Hematopoietic multipotent progenitor cell treated with erythropoietin and hydrocortisone succinate and interleukin-3 and kit ligand, for 6 days (in vitro differentiated cells): ENCODE measurements around the gene CABP1.

ENCODE experiments used
- DNase-seq: peaks from one replicate; pipeline ENCODE4 v3.0.0-alpha.2; 2015

CABP1 gene

DNA sequence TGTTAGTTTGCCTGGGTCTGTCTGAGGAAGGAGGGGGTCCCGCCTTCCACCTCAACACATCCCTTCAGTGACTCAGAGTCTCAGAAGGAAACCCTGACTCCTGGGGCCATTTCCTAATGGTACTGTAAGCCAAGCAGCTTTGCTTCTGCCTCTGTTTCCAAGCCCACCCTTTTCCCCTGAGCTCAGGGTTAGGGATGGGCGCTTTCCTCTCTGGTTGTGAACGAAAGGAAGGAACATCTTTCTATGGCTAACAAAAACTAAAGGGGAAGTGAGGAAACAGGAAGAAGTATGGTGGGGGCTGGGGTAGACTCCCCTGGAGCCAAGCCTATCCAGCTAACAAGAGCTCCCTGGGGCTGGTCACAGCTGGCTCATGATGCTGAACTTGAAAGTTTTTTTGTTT lies 58.2 kb downstream of the CABP1 start:
- DNase-seq, result peak; percentile 39

GRCh38 chr12:120699553-120699952 lies 59.1 kb downstream of the CABP1 start:
- DNase-seq, result no peak

- no peak for DNase-seq
Measured at GRCh38 chr12:120700886-120701285, 60.5 kb downstream of the CABP1 start.

- DNase-seq, result peak; percentile 51
Measured at GRCh38 chr12:120702637-120703036, 62.2 kb downstream of the CABP1 start.

DNA sequence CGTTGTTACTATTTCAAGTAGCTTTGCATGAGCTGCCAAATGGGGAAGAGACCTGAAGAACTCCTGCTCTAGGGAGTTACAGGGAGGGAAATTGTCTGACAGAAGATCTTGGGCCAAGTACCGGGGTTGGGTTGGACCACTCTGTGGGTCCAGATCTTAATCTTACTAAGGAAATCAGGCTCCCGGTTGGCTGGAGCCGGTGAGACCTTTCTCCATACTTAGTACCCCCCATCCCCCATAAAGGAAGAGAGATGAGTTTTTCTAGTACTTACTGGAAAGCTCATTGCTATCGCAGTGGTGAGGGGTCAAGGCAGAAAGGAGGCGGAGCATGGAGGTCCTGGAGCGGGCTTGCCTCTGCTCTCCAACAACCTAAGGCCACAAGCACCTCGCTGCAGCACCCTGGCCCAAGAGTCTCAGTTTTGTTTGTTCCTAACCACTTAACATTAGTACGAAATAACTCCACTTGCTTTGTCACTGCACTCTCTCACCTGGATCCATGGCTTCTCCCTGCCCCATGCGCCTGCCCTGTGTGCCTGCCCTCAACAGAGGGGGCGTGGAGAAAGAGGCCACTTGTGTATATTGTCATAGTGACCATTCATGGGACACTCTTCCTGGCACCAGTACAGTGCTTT lies 63.0 kb downstream of the CABP1 start:
- no peak for DNase-seq

DNA sequence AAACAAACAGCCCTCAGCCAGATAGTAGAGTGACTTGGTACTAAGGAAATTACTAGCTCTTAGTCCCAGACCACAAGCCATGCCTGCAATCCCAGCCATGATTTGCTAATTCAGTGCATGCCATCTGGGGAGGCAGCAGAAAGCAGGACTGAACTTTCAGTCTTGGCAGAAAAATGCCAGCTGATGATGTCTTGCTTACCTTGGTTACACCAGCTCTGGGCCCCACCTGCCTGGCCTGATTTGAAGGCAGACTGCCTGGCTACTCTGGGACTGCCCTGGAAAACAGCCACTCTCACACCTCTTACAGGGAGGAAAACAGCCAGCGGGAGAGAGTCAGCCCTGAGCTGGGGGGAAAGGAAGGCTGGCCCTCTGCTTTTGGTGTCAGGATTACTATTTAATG lies 65.2 kb downstream of the CABP1 start:
- DNase-seq, result no peak

DNA sequence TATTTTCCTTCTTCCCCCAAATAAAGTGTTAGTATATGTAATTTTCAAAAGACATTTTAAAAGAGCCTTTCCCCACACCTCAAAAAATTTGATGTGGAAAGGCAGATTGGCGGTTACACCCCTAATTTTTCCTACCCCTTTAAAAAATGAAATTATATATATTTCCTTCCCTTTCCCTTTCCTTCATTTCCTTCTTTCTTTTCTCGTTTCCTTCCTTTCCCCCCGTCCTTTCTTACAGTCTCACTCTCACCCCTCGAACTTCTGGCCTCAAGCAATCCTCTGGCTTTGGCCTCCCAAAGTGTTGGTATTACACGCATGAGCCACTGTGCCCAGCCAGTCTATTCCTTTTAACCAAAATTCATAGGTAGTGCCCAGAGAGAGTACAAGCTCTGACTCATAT lies 65.6 kb downstream of the CABP1 start:
- DNase-seq, result no peak

DNA sequence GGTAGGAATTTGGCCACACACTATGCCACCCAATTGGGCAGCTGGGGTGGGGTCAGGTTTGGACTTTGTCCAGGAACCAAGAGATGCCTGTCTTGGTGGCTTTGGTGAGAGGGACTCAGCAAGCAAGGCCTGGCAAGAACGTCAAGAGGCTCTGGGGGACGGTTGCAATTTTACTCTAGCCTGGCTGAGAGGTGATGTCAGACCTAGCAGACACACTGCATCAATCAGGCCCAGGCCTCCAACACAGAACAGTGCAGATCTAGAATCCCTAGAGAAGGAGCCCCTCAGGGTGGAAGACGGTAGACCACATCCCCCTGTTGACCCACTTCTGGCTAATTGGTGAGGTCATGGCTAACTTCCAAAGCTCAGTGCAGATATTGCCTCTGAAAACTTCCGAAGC lies 68.2 kb downstream of the CABP1 start:
- peak; percentile 52 for DNase-seq

DNA sequence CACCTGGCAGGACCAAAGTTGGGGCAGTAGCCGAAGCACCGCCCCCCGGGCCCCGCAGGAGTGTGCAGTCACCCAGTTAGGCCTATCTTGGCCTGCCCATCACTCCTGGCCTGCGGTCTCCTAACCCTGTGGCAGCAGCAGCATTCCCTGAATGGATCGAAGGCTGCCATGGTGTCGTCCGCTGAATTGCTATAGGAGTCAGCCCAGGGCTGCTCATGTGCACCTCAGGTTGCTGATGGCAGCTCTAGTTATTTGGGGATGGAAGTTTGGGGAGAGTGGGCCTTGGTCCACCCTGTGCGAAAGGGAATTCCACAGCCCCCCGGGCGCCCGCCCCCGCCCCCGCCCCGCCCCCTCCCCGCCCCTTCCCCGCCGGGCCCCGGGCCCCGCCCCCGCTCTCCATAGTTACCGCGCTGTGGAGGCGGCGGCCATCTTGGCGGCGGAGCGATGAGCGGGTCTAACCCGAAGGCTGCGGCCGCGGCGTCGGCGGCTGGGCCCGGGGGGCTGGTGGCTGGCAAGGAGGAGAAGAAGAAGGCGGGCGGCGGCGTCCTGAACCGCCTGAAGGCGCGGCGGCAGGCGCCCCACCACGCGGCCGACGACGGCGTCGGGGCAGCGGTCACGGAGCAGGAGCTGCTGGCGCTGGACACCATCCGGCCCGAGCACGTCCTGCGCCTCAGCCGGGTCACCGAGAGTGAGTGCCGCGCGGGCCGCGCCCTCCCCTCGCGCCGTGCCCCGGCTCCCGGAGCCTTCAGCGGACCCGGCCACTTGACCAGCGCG lies 69.8 kb downstream of the CABP1 start, which contains the start of gene UNC119B:
TSS of gene UNC119B (plus strand) at position 428 of the 774 bp plus-strand sequence. CDS start at position 445, 17 bp downstream.
- peak; percentile 78 for DNase-seq

GRCh38 chr12:120710805-120711296 lies 70.4 kb downstream of the CABP1 start:
- peak; percentile 58 for DNase-seq

- no peak for DNase-seq
Measured at GRCh38 chr12:120711411-120711810, 71.0 kb downstream of the CABP1 start.

DNA sequence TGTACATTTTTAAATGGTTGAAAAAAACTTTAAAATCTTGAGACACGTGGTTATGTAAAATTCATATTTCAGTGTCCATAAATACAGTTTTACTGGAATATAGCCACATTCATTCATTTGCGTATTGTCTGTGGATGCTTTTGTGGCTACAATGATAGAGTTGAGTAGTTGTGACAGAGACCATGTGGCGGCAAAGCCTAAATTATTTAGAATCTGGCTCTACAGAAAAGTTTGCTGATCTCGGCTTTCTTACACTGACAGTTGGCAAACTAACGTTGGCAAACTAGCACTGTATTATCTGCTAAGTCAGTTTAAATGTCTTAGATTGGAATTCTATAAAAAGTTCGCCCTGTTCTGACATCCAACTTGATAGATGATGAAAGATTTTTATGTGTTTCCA lies 72.2 kb downstream of the CABP1 start:
- no peak for DNase-seq

DNA sequence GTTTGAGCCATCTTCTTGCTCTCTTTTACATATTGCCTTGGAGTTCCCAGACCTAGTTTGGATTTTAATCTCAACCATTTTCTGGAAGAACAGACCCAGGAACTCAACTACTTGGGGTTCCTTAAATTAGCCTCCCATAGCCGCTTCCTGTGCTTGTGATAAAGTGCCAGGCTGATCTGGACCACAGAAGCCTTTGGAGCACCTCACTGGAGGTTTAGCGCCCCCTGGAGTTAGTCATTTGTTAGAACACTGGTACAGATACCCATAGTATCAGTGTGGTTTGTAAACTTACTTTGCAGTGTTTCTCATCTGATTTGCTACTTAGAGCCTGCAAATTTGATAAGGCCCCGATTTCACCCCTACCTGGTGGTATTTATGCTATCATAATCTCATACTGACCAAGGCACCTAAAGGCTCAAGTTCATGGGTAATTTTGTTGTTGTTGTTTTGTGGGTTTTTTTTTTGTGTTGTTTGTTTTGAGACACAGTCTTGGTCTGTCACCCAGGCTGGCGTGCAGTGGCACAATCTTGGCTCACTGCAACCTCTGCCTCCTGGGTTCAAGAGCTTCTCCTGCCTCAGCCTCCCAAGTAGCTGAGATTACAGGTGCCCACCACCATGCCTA lies 73.5 kb downstream of the CABP1 start:
- peak; percentile 96 for DNase-seq
